SIG-M5 treated with dmso at 0.1 percent for 504 hours (cell line): ENCODE results near the gene SCNN1A.
"Not testable (repeated sequence)": the region's sequence is repeated elsewhere in the genome, so short reads cannot be mapped to it uniquely, and the experiment has no call there.

ENCODE experiments used
- DNase-seq: peaks from one replicate; lab custom pipeline; 2025; ENCODE audit not compliant: unreplicated experiment; lab: John Stamatoyannopoulos, UW

The SCNN1A gene

DNA sequence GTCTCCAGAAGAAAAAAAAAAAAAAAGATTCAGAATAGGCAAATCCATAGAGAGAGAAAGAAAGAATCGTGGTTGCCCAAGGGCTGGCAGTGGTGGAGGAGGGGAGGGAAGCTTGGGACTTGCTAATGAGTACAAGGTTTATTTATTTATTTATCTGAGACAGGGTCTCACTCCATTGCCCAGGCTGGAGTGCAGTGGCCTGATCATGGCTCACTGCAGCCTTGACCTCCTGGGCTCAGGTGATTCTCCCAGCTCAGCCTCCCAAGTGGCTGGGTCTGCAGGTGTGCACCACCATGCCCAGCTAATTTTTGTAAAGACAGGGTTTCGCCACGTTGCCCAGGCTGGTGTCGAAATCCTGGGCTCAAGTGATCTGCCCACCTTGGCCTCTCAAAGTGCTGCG, 23.7 kb downstream of the SCNN1A start:
- no peak for DNase-seq

DNA sequence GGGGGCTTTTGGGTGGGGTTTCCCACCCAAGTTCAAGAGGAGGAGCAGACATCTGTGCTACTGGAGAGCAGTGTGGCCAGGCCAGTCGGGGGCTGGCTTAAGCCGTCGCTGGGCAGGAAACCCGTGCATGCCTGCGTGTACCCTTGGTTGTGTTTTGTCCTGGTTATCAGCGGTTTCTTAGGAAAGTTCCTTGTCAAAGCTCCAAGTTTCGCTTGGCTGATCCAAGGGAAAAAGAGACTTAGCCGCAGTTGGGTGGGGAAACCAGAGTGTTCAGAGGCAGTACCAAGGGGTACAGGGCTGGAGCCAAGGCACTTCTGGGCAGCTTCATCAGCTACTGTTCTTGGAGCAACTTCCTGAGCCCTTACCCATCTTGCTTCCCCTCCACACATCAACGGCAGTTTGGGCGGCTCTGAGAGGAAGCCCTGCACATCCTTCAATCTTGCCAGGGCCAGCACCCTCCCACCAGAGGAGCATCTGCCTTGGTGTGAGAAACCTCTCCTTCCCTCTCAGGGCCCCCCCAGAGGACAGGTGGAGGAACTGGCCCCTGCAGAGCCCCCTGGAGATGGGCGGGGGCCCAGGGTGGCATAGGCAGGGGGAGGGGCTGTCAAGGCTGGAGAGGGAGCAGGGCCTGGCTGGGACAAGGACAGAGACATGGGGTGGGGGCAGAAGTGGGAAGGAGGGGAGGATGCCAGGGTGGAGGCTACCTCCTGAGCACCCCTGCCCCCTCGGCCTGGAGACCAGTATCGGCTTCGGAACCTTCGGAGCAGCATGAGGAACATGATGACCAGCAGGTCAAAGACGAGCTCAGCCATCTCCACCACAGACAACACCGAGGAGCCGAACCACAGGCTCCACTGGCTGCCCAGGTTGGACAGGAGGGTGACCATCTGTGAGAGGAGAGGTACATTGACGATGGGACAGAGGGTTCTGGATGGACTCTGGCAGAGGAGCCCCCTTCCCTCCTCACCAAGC, 27.7 kb downstream of the SCNN1A start:
- no peak for DNase-seq

DNA sequence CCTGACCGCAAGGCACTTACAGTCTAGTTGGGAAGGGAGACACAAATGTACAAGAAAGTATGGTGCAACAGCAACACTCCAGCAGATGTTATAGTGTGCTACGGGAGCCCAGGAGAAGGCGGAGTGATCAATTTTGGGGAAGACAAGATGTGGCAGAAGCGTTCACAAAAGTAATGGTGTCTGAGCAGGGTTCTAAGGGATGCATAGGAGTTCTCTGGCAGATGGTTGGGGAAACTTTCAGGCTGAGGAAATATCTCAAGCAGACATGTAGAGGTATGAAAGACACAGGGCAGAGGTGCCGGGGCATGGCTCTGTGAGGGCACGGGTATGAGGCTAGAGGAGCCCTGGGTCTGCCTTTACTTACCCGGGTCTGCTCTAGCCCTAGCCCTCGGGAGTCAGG, 28.4 kb downstream of the SCNN1A start:
- DNase-seq, result no peak

DNA sequence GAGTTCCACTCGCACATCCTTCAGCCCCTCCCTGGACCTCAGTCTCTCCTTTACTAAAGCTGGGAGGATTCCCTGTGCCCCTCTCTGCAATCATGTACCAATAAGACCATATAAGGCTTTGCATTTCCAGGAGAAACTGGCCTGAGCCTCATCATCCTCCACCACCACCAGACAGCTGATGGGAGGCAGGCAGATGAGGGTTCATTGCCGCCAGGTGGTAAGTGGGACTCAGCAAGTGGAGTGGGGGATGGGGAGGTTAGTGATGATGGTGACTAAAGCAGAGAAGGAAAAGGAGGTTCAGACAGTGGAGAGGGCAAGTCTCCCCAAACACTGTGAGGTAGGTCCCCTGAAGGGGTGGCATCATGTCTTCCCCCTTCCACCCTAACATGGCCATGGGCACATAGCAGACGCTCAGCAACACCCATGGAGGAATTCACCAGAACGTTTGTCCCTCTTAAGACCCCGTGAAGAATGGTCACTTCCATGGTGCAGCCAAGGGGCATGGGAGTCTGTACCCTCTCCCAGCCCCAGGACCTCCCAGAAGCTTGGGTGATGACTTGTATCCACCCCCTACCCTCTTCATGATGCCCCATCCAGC, 29.0 kb downstream of the SCNN1A start:
- DNase-seq, result no peak

DNA sequence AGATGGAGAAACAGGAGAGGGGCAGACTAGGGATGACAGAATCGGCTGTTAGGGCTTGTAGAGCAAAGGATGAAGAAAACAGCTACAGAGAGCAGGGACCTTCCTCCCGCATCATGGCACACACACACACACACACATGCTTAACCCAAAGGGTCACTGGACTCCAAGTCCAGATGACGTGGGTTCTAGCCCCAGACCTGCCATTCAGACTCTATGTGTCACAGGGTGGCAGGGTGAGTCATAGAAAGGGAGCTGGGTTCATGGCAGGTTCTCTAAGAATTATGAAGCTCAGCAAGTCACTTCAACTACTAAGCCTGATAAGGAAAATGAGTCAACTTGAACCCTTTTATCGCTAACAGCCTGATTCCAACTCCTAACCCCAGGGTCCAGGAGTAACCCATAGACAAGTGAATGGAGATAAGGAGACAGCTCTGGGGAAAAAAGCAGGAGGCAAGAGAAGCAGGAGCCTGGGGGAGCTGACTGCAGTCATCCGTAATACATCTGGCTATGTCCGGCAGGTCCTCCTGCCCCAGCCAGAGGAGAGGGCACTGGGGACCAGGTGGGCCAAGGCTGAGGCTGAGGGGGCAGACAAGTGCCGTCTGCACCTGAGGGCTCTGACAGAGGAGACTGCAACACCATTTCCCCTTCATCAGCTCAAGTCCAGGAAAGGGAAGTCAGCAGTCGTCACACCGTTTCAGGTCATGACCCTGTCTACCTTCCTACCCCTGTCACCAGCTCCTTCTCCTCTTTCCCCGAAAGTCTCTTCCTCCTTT, 29.9 kb downstream of the SCNN1A start:
- peak; percentile 41 for DNase-seq

DNA sequence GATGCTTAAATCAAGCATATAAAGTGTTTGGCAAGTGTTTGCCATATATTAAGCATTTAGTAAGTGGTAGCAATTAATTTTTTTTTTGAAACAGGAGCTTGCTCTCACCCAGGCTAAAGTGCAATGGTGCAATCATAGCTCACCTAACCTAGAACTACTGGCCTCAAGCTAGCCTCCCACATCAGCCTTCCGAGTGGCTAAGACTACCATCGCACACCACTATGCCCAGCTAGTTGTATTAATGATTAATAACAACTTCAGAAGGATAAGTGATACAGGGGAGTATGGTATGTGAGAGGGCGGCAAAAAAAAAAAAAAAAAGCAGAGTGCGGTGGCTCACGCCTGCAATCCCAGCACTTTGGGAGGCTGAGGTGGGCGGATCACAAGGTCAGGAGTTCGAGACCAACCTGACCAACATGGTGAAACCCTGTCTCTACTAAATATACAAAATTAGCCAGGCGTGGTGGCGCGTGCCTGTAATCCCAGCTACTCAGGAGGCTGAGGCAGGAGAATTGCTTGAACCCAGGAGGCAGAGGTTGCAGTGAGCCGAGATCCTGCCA, 31.2 kb downstream of the SCNN1A start:
- not testable (repeated sequence) for DNase-seq

DNA sequence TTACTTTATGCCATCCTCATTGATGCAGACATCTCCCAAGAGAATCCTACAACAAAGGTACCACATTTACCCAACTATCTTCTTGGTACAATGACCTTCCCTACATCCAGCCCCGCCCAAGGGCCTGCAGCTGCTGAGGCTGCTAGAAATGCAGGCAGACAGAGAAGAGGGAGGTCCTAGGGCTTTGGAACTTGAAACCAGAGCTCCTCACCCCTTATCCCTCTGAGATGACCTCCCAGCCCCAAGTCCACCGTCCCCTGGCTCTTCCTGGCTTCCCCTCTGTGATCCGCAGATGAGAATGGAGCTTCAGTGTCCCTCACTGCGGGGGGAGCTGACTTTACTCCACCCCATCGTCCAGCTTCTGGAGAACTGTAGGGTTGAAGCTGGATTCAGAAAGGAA, 31.8 kb downstream of the SCNN1A start:
- DNase-seq, result no peak

DNA sequence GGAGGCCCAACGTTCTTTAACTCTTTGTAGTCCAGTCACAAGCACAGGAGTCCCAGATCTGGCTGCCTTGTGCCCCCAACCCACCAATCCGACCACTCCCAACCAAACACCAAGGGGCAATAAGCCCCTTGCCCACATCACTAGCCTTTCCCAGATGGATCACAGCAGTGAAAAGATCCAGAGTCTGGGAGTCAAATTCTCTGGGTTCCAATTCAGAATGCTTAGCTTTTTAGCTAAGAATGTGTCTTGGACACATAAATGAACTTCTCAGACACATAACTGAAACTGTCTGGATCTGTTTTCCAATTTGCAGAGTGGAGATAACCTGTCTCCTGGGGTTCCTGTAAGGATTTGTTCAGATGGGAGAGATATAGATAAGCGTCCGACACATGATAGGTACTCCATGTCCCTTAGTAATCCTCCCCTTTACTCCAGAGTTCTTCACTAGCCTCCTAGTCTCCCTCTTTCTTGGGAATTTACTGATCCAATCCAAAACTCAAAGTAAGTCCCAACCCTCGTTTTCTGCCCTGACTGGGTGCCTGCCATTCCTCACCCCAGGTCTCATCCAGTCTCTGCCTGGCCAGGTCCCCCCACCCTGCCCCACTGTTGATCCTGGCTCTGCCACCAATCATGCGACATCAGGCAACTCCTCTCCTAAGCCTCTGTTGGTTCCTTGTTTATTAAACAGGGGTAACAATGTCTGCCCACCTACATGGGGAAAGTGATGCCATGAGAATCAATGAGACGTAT, 33.0 kb downstream of the SCNN1A start:
- DNase-seq, result no peak

DNA sequence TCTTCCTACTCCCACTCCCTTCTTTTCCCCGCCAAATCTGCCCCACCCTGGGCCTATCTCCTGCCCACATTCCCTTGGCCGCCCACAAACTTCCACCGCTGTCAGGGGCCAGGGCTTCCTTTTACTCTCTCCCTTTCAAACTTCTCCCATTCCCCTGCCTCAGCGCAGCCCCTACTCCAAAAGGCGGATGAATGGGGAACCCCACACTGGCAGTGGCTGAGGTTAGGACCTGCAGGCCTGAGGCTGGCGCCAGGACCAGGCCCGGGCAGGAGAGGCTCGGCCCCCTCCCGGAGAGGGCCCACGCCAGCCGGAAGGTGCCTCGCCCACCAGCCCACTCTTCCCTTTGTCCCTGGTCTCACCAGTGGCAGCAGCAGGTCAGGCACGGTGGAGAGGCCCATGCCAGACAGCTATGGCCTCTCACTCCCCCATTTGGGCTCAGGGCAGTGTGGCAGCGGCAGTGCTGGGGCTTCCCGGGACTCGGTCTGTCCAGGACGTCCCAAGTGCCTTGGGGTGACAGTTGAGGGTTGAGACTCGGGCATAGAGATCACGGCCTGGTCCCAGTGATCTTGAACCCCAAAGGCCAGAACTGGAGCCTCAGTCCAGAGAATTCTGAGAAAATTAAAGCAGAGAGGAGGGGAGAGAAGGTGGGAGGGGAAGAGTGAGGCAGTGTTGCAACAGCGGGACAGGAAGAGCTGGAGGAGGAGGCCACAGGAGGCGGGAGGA, 33.8 kb downstream of the SCNN1A start, which contains the start of gene TNFRSF1A:
Gene TNFRSF1A, minus strand, starts transcription at position 660 of the 723 bp plus-strand sequence. Its CDS starts 262 bp downstream, at position 398.
- DNase-seq, result peak; percentile 93

DNA sequence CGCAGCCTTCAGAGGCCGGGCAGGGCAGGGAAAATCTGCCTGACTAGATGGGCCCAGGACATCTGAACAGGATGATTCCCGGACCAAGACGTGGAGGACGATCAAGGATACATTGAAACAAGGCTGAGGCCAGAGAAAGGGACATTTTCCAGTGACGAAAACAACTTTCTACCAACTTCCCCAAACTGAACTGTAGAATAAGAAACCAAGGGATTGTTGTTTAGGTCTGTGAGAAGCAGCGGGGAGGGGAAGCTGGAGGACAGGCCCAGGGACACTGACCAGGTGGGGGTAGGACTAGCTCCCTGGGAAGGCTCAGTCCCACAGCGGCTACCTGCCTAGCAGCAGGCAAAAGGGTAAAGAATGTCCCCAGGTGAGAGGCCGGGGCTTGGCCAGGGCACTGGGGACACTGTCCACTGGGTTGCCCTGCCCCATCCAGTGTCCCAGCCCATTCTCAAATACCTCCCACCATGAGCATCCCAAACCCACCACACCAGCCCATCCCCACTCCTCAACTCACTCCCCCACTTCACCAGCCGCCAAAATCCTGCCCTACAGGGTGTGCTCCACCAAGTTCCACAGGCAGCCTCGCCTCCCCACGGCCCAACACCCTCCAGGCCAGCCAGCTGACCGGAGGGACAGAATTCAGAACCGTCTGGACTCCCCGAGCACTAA, 34.5 kb downstream of the SCNN1A start:
- peak; percentile 77 for DNase-seq

DNA sequence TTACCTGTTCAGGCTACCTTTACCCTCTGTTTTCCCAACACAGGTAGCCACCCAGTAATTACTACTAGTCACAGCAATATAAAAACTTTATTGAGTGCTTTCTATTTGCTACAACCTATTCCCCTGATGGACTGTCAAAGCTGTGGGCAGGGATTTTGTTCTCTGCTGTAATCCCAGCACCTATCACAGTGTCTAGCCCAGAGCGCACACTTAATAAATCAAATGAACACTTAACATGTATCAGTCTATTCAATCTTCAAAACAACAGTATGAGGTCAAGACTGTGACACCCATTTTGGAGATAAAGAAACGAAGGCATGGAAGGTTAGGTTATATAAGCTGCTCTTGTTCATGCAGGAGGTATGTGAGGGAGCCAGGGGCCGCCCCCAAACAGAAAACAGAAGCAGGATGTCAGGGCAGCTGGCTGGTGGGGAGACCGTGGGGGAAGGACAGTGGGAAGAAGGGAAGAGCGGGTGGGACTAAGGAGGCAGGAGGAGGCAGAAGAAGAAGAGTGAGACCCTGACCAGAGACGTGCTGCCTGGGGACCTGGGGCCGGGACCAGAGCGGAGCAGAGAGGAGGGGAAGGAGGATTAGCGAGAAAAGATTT, 35.2 kb downstream of the SCNN1A start:
- DNase-seq, result no peak

DNA sequence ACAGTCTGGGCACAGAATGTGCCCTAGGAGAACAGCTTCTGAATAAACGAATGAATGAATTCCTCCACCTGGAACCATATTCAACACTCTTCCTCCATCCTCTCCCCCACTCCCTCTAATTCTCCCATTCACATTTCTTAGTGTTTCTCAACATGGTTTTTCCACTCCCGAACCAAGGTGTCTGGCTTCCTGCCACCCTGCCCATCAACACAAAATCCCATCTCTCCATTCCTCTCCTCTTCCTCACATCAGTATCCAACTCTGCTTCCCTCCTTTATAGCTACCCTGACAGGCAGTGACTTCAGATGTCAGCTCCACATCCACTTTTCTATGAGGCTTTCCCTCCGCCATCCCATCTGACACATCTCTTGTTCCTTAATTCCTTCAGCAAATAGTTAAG, 36.4 kb downstream of the SCNN1A start:
- DNase-seq, result no peak

DNA sequence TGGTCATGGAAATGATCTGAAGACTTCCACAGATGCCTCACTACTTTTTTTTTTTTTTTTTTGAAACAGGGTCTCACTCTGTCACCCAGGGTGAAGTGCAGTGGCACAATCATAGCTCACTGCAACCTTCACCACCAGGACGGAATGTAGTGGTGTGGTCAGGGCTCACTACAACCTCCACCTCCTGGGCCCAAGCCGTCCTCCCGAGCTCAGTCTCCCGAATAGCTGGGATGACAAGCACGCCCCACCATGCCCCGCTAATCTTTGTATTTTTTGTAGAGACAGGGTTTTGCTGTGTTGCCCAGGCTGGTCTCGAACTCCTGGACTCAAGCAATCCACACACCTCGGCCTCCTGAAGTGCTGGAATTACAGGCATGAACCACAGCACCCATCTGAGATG, 36.8 kb downstream of the SCNN1A start:
- DNase-seq, result not testable (repeated sequence)

DNA sequence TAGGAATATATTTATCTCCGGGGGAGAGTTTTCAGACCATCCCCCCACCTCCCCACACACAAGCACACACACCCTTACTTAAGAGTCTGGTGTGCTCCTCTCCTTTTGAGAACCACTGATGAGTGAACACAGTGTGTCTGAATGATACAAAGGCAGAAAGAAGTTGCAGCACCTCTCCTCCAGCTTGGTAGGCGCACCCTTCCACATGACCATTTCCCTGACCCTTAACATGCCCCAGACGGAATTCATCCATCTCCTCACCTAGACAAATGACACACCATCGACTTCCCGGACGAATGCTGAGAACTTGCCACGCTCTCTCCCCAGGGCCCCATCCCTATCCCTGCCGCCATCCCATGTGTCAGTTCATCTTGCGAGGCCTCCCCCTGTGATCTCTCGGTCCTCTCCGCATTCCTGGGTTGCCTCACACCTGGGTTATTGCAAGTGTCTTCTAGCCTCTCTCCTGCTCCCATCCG, 37.4 kb downstream of the SCNN1A start:
- peak; percentile 46 for DNase-seq

DNA sequence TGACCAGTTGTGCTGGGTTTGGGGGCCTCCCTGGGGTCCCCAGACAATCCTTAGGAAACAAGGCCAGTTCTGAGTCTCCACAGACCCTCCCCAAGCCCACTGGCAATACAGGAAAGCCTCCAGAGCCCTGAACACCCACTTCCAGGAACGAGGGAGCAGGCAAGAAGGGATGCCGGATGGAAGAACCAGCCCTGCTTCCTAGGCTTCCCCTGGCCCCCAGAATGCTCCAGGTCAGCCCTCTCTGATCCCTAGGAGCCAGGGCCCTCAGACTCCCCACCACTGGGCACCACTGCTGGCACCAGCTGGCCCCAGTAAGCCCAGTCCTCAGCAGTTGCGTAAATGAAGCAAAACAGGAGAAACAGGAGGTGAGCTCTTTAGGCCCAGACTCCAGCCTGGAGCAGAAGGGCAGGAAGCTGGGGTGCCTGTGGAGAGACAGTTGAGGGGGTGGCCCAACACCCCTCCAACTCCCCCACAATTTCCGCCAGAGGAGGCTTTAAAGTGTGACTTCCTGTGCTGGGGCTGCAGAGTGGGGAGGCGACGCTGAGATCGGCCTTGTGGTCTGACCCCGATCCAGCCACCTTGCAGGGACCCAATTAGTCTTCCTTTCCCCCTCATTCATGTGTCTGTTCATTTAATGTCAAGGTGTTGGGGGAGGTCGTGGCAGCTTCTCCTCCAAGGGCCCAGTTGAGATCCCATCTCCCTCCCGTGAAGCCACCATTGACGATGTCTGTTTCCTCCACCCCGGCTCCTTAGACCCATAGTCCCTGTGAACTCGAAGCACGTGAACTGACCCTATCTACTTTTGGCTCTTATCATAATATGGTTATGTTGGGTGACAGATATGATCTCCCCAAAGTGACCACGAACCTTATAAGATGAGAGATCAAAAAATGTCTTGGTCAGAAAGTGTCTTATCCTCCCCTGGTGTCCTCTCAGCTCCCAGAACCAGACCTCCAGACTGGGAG, 38.2 kb downstream of the SCNN1A start:
- DNase-seq, result peak; percentile 80

DNA sequence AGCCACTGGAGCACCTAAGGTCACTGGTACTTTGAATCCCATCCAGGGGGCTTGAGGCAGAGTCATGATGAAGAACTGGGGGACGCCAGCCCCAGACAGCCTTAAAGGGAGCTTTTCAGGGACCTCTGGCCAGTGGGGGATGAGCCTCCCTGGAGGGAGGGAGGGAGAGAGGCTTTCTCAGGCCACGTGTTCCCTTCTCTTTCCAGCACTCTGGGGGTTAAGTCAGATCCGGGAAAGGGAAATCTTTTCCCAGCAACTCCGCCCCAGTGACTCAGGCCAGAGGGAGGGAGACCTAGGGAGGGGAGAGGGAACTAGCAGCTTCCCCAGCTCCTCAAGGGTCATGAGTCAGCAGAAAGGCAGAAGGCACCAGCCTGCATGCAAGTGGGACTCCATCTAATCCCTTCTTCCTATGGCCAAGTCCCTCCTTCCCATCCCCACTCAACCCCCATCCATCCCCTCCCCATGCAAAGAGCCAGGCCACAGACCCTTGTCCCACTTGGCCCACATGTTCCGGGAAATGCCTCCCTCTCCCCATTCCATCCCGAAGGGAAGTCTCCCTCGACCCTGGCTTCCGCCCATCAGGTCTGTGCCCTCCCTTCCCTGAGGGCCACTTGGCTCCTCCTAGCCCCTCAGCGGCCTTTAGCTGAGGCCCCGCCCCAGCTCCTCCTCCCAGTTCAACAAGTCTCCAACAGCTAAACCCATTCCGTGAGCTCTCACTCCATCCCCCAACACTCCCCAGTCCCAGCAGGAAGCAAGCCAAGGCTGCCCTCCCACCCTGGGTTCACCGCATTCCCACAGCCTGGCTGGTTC, 39.1 kb downstream of the SCNN1A start:
- peak; percentile 97 for DNase-seq
